Retinal pigment epithelial cell (primary cell): ENCODE data around the gene UGT1A8.

Source experiments
- DNase-seq: peaks from one replicate; pipeline ENCODE4 v3.0.0-alpha.2; 2010; ENCODE audit warnings: low read depth
- H3K4me3 ChIP-seq: 2 replicates; pipeline ENCODE4 v1.5.1; 2011; ENCODE audit warnings: mild to moderate bottlenecking, low read length, control low read depth, moderate library complexity
- CTCF ChIP-seq: conservative IDR thresholded peaks from 2 replicates; pipeline ENCODE4 v1.5.1; 2011; ENCODE audit warnings: low read depth, low read length, control low read depth, inconsistent platforms

UGT1A8 gene

DNA sequence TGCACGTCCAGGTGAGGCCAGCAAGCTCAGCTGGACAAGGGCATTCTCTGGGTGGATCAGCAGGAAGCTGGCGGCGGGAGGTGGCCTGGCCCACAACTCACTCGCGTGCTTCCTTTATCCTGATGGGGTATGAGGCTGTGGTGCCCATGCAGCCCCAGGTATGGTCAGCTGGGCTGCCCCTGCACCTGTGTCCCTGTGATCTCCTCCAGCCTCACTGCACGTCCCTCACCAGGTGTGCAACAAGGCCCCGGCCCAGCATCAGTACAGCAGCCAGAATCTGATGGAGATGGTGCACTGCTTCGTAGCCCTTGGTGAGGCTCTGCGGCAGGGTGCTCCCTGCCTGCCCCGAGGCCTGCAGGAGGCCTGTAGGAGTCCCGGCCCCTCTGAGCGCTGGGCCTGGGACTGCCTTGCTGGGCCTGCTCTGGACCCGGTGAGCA is 178.3 kb downstream of the UGT1A8 start:
- DNase-seq = no peak
- H3K4me3 ChIP-seq = no peak overlapping the region
- no peak for TF ChIP-seq CTCF

GRCh38 chr2:233796254-233796653 is 178.8 kb downstream of the UGT1A8 start:
- H3K4me3 ChIP-seq = no peak overlapping the region
- no peak for TF ChIP-seq CTCF
- DNase-seq = no peak

DNA sequence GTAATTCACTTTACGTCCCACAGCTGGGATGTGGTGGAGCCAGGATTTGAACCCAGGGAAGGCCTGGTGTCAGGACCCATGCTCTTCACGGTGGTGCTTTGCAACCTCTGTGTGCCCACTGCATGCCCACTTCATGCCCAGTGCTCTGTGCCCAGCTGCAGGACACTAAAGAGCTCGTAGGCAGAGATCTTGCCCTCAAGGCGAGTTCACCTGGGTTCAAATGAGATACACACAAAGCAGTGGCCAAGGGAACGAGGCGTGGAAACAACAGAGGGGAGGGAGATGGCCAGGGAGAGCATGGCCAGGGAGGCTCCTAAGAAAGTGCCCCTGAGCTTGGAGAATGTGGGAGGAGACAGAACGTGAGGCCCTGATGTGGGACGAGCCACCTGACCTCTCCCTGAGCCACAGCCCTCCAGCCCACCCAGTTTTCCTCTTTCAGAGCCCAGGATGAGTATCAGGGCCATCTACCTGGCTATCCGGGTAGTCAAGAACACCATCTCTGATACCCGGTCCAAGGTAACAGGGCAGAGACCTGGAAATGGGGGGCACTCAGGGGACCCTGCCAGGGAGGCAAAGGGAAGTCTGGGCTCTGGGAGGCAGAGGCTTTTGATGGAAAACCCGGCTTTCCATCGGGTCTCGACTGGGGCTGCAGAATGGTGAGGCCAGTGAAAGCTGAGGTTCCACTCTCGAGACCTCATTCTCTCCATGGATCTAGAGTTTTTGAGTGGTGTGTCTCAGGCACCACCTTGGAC is 181.1 kb downstream of the UGT1A8 start:
- TF ChIP-seq CTCF = no peak
- H3K4me3 ChIP-seq = no peak overlapping the region
- DNase-seq = no peak

GRCh38 chr2:233799087-233799665 is 181.7 kb downstream of the UGT1A8 start:
- no peak for DNase-seq
- TF ChIP-seq CTCF = no peak
- H3K4me3 ChIP-seq = no peak overlapping the region

DNA sequence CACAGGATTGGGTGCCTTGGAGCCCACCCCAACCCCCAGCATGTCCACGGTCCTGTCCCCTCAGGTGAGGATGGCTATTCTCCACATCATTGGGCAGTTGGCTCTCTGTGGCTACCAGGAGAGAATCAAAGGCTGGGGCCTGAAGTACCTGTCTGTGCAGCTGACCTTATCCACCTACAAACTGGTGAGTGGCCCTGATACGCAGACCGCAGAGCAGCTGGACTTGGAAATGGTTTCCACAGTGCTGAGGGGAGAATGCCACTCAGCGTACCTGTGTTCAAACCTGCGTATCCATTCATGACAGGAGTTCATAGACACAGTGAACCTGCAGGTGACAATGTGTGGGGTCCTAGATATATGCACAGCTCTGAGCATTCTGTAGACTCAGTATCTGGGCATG is 182.3 kb downstream of the UGT1A8 start:
- no peak overlapping the region for H3K4me3 ChIP-seq
- TF ChIP-seq CTCF = no peak
- no peak for DNase-seq

DNA sequence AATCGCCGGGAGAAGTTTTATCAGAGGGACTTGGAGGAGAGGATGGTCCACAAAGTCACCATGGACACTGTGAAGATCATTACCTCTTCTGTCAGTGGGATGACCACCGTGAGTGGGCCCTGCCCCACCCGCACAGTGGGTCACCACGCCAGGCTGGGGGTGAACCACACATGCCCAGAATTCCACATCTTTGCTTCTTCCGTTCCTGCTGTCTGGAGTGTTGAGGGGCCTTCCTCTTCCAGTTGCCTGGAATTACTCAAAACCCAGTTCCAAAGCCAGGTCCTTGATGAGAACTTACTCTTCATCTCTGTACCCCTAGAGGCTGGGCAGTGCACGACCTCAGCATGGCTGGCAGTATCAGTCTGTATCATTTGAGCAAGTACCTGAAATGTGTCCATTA is 182.8 kb downstream of the UGT1A8 start:
- TF ChIP-seq CTCF = no peak
- no peak for DNase-seq
- H3K4me3 ChIP-seq = no peak overlapping the region
